GM23338 (cell line): ENCODE results near the gene GTPBP4. TPM values are rescaled to one million over a fixed set of nuclear protein-coding genes. Genes with fewer than 3 reads are reported as not detected.
A peak's percentile ranks its signal among the peaks of the same experiment; 100 is the strongest.

Experiments
- ATAC-seq: fragments of 200-7000 bp; cut with Tn5 transposase; 3 replicates; pipeline ENCODE4 v1.9.1; 2020
- DNase-seq: peaks from one replicate; pipeline ENCODE4 v3.0.0-alpha.2; 2015; ENCODE audit warnings: low spot score
- H2AFZ ChIP-seq: fragments of 200-600 bp; sonication (generic); 2 replicates; pipeline ENCODE4 v1.8.0; 2016; ENCODE audit warnings: antibody characterized with exemption, mild to moderate bottlenecking, moderate library complexity
- H3F3A ChIP-seq: fragments of 200-600 bp; sonication (generic); replicated peaks from 2 replicates; pipeline ENCODE4 v1.8.0; 2017; ENCODE audit warnings: antibody characterized with exemption, mixed run types, low read depth
- H3K27ac ChIP-seq: fragments of 200-600 bp; sonication (generic); 2 replicates; pipeline ENCODE4 v1.6.1; 2016; ENCODE audit warnings: low read depth
- H3K27me3 ChIP-seq: fragments of 200-600 bp; sonication (generic); 2 replicates; pipeline ENCODE4 v1.8.0; 2016; ENCODE audit warnings: mild to moderate bottlenecking, mixed run types, moderate library complexity; ENCODE audit not compliant: insufficient read depth
- H3K36me3 ChIP-seq: fragments of 200-600 bp; sonication (generic); 2 replicates; pipeline ENCODE4 v1.8.0; 2016; ENCODE audit warnings: mild to moderate bottlenecking; ENCODE audit not compliant: insufficient read depth
- H3K4me1 ChIP-seq: fragments of 200-600 bp; sonication (generic); 2 replicates; pipeline ENCODE4 v1.8.0; 2016; ENCODE audit warnings: mild to moderate bottlenecking, moderate library complexity; ENCODE audit not compliant: insufficient read depth
- H3K4me2 ChIP-seq: fragments of 200-600 bp; sonication (generic); 2 replicates; pipeline ENCODE4 v1.7.1; 2017; ENCODE audit warnings: mixed run types
- H3K4me3 ChIP-seq: fragments of 200-600 bp; sonication (generic); 2 replicates; pipeline ENCODE4 v1.6.1; 2016; ENCODE audit warnings: mixed run types
- H3K79me2 ChIP-seq: fragments of 200-600 bp; sonication (generic); replicated peaks from 2 replicates; pipeline ENCODE4 v1.8.0; 2017; ENCODE audit warnings: mild to moderate bottlenecking; ENCODE audit not compliant: insufficient read depth
- H3K9me2 ChIP-seq: fragments of 200-600 bp; sonication (generic); 2 replicates; pipeline ENCODE4 v1.8.0; 2017; ENCODE audit not compliant: insufficient read depth
- H4K20me1 ChIP-seq: fragments of 200-600 bp; sonication (generic); replicated peaks from 2 replicates; pipeline ENCODE4 v1.8.0; 2017; ENCODE audit warnings: mild to moderate bottlenecking; ENCODE audit not compliant: insufficient read depth
- H3K27ac Mint-ChIP-seq: 2 replicates; pipeline ENCODE4 v1.8.0; 2020; ENCODE audit warnings: inconsistent platforms, mild to moderate bottlenecking, moderate library complexity, mixed read lengths
- H3K27me3 Mint-ChIP-seq: 3 replicates; pipeline ENCODE4 v1.8.0; 2022; ENCODE audit warnings: low read depth, mild to moderate bottlenecking, moderate library complexity, mixed read lengths, inconsistent platforms; ENCODE audit not compliant: insufficient read depth, poor library complexity
- H3K36me3 Mint-ChIP-seq: 3 replicates; pipeline ENCODE4 v1.8.0; 2021; ENCODE audit warnings: low read depth, mild to moderate bottlenecking, inconsistent platforms, moderate library complexity, mixed read lengths
- H3K4me1 Mint-ChIP-seq: 3 replicates; pipeline ENCODE4 v1.8.0; 2020; ENCODE audit warnings: mild to moderate bottlenecking, inconsistent platforms, mixed read lengths
- H3K4me3 Mint-ChIP-seq: 3 replicates; pipeline ENCODE4 v1.8.0; 2021; ENCODE audit warnings: moderate library complexity, mild to moderate bottlenecking, inconsistent platforms, mixed read lengths
- H3K9me3 Mint-ChIP-seq: 3 replicates; pipeline ENCODE4 v1.8.0; 2020; ENCODE audit warnings: moderate library complexity, mild to moderate bottlenecking, inconsistent platforms, mixed read lengths
- CREB1 ChIP-seq: fragments of 250-450 bp; sonication (Bioruptor Pico); IDR thresholded peaks from 2 replicates; pipeline ENCODE4 v1.5.0; 2020; ENCODE audit warnings: low read depth, mild to moderate bottlenecking, moderate library complexity
- EZH2 ChIP-seq: fragments of 200-600 bp; sonication (generic); IDR thresholded peaks from one replicate; pipeline ENCODE4 v1.8.0; 2017; ENCODE audit warnings: antibody characterized with exemption, mild to moderate bottlenecking, low read depth; ENCODE audit not compliant: unreplicated experiment
- EZH2phosphoT487 ChIP-seq: fragments of 200-600 bp; sonication (generic); IDR thresholded peaks from one replicate; pipeline ENCODE4 v1.8.1; 2018; ENCODE audit warnings: antibody characterized with exemption; ENCODE audit not compliant: unreplicated experiment
- JUNB ChIP-seq: IDR thresholded peaks from one replicate; pipeline ENCODE4 v1.6.1; 2016; ENCODE audit warnings: antibody characterized with exemption; ENCODE audit not compliant: unreplicated experiment
- NANOG ChIP-seq: IDR thresholded peaks from 2 replicates; pipeline ENCODE4 v1.6.1; 2016; ENCODE audit warnings: antibody characterized with exemption, borderline replicate concordance
- POLR2AphosphoS5 ChIP-seq: IDR thresholded peaks from 2 replicates; pipeline ENCODE4 v1.6.1; 2016; ENCODE audit warnings: antibody characterized with exemption, low read depth
- STAT1 ChIP-seq: IDR thresholded peaks from one replicate; pipeline ENCODE4 v1.6.1; 2016; ENCODE audit warnings: antibody characterized with exemption; ENCODE audit not compliant: unreplicated experiment
- ZNF114 ChIP-seq: fragments of 250-450 bp; sonication (Bioruptor Pico); IDR thresholded peaks from 2 replicates; pipeline ENCODE4 v1.5.0; 2020; ENCODE audit warnings: mild to moderate bottlenecking, moderate library complexity
- ZNF331 ChIP-seq: fragments of 250-450 bp; sonication (Bioruptor Pico); IDR thresholded peaks from 2 replicates; pipeline ENCODE4 v1.5.0; 2020; ENCODE audit warnings: low read depth, mild to moderate bottlenecking, moderate library complexity
- polyA plus RNA-seq: library from polyadenylated mRNA; unstranded; fragments of >200 nt; fragmentation: Nextera tagmentation; extraction: Ambion mirVana; gene quantifications from 2 replicates; pipeline ENCODE4 v1.2.1, GENCODE V29; 2016
- total RNA-seq: library from RNA; depleted of rRNA; stranded (reverse); fragments of >200 nt; shearing (Covaris generic); gene quantifications from 2 replicates; pipeline ENCODE4 v1.2.3, GENCODE V29; 2014
- TF ChIP-seq, protein P1 (sequence below): fragments of 250-450 bp; sonication (Bioruptor Pico); IDR thresholded peaks from 2 replicates; pipeline ENCODE4 v1.5.0; 2020; ENCODE audit warnings: mild to moderate bottlenecking, moderate library complexity
- TF ChIP-seq, protein P2 (sequence below), 2 experiments: fragments of 200-600 bp in 1 of 2; sonication (generic) in 1 of 2; conservative IDR thresholded peaks; 2 replicates each; pipeline versions ENCODE4 v1.5.1 to v1.6.1; 2016 to 2017; ENCODE audit warnings: antibody characterized with exemption in 2 of 2, low read depth in 2 of 2, mild to moderate bottlenecking in 2 of 2, moderate library complexity in 1 of 2
- TF ChIP-seq, protein P3 (sequence below): IDR thresholded peaks from one replicate; pipeline ENCODE4 v1.6.1; 2018; ENCODE audit warnings: antibody characterized with exemption; ENCODE audit not compliant: unreplicated experiment
- TF ChIP-seq, protein P4 (sequence below): IDR thresholded peaks from 2 replicates; pipeline ENCODE4 v1.6.1; 2016; ENCODE audit warnings: antibody characterized with exemption

The GTPBP4 gene
- total and polyA plus RNA-seq, 2 experiments from 2014 or later, result 56.5 to 62.6 TPM

DNA sequence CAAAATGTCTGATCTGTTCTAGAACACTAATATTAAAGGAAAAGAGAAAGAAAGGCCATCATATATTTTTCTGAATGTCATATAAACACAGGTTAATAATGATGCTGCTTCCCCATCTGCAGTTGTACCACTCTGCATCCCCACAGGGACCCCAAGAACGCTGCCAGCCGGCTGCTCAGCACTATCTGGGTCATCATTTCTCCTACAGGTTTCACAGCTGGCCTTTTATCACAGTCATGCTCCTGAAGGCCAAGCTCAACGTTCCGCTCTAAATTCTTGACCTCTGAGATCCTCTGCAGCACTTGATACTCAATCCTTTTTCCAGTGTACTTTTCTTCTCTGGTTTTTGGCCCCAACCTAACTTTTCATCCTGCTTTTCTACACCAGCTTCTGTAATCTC lies 55.9 kb downstream of the GTPBP4 start:
- Mint-ChIP-seq H3K27me3 (peaks cover 17% of the 10 kb centered on the region), H3K27ac (peak overlapping the region; percentile 15; the same call in 1 of the 2 replicates), H3K4me3 (no peak overlapping the region), H3K4me1 (peaks cover 21% of the 10 kb centered on the region), H3K36me3 (peaks cover 53% of the 10 kb centered on the region), H3K9me3 (no peaks in the 10 kb centered on the region)
- Histone ChIP-seq H3K4me3 (no peak overlapping the region), H3K36me3 (peaks cover 51% of the 10 kb centered on the region), H3K27ac (peak overlapping the region; percentile 51), H3K9me2 (no peaks in the 10 kb centered on the region), H2AFZ (no peak overlapping the region), H3K27me3 (no peaks in the 10 kb centered on the region), H3F3A (peaks cover 36% of the 10 kb centered on the region), H4K20me1 (peaks cover 42% of the 10 kb centered on the region), H3K4me1 (peaks cover 16% of the 10 kb centered on the region), H3K4me2 (peak overlapping the region; percentile 70; the same call in 1 of the 2 replicates), H3K79me2 (peaks cover 47% of the 10 kb centered on the region)
- no peak for ATAC-seq
- TF ChIP-seq EZH2phosphoT487, result no peak
- TF ChIP-seq, protein P1, sequence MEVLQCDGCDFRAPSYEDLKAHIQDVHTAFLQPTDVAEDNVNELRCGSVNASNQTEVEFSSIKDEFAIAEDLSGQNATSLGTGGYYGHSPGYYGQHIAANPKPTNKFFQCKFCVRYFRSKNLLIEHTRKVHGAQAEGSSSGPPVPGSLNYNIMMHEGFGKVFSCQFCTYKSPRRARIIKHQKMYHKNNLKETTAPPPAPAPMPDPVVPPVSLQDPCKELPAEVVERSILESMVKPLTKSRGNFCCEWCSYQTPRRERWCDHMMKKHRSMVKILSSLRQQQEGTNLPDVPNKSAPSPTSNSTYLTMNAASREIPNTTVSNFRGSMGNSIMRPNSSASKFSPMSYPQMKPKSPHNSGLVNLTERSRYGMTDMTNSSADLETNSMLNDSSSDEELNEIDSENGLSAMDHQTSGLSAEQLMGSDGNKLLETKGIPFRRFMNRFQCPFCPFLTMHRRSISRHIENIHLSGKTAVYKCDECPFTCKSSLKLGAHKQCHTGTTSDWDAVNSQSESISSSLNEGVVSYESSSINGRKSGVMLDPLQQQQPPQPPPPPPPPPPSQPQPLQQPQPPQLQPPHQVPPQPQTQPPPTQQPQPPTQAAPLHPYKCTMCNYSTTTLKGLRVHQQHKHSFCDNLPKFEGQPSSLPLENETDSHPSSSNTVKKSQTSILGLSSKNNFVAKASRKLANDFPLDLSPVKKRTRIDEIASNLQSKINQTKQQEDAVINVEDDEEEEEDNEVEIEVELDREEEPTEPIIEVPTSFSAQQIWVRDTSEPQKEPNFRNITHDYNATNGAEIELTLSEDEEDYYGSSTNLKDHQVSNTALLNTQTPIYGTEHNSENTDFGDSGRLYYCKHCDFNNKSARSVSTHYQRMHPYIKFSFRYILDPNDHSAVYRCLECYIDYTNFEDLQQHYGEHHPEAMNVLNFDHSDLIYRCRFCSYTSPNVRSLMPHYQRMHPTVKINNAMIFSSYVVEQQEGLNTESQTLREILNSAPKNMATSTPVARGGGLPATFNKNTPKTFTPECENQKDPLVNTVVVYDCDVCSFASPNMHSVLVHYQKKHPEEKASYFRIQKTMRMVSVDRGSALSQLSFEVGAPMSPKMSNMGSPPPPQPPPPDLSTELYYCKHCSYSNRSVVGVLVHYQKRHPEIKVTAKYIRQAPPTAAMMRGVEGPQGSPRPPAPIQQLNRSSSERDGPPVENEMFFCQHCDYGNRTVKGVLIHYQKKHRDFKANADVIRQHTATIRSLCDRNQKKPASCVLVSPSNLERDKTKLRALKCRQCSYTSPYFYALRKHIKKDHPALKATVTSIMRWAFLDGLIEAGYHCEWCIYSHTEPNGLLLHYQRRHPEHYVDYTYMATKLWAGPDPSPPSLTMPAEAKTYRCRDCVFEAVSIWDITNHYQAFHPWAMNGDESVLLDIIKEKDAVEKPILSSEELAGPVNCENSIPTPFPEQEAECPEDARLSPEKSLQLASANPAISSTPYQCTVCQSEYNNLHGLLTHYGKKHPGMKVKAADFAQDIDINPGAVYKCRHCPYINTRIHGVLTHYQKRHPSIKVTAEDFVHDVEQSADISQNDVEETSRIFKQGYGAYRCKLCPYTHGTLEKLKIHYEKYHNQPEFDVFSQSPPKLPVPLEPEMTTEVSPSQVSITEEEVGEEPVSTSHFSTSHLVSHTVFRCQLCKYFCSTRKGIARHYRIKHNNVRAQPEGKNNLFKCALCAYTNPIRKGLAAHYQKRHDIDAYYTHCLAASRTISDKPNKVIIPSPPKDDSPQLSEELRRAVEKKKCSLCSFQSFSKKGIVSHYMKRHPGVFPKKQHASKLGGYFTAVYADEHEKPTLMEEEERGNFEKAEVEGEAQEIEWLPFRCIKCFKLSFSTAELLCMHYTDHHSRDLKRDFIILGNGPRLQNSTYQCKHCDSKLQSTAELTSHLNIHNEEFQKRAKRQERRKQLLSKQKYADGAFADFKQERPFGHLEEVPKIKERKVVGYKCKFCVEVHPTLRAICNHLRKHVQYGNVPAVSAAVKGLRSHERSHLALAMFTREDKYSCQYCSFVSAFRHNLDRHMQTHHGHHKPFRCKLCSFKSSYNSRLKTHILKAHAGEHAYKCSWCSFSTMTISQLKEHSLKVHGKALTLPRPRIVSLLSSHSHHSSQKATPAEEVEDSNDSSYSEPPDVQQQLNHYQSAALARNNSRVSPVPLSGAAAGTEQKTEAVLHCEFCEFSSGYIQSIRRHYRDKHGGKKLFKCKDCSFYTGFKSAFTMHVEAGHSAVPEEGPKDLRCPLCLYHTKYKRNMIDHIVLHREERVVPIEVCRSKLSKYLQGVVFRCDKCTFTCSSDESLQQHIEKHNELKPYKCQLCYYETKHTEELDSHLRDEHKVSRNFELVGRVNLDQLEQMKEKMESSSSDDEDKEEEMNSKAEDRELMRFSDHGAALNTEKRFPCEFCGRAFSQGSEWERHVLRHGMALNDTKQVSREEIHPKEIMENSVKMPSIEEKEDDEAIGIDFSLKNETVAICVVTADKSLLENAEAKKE (CRISPR knock-in tag), result no peak
- TF ChIP-seq JUNB, result no peak
- no peak for TF ChIP-seq ZNF331 (CRISPR knock-in tag)
- TF ChIP-seq ZNF114, result no peak
- TF ChIP-seq, protein P2, sequence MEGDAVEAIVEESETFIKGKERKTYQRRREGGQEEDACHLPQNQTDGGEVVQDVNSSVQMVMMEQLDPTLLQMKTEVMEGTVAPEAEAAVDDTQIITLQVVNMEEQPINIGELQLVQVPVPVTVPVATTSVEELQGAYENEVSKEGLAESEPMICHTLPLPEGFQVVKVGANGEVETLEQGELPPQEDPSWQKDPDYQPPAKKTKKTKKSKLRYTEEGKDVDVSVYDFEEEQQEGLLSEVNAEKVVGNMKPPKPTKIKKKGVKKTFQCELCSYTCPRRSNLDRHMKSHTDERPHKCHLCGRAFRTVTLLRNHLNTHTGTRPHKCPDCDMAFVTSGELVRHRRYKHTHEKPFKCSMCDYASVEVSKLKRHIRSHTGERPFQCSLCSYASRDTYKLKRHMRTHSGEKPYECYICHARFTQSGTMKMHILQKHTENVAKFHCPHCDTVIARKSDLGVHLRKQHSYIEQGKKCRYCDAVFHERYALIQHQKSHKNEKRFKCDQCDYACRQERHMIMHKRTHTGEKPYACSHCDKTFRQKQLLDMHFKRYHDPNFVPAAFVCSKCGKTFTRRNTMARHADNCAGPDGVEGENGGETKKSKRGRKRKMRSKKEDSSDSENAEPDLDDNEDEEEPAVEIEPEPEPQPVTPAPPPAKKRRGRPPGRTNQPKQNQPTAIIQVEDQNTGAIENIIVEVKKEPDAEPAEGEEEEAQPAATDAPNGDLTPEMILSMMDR (conservative IDR thresholded peaks at IDR 0.05; ENCODE audit: low read depth in 2 of 2), result no peak
- no peak for TF ChIP-seq CREB1 (CRISPR knock-in tag)
- TF ChIP-seq EZH2, result no peak
- TF ChIP-seq POLR2AphosphoS5, result no peak
- TF ChIP-seq, protein P3, sequence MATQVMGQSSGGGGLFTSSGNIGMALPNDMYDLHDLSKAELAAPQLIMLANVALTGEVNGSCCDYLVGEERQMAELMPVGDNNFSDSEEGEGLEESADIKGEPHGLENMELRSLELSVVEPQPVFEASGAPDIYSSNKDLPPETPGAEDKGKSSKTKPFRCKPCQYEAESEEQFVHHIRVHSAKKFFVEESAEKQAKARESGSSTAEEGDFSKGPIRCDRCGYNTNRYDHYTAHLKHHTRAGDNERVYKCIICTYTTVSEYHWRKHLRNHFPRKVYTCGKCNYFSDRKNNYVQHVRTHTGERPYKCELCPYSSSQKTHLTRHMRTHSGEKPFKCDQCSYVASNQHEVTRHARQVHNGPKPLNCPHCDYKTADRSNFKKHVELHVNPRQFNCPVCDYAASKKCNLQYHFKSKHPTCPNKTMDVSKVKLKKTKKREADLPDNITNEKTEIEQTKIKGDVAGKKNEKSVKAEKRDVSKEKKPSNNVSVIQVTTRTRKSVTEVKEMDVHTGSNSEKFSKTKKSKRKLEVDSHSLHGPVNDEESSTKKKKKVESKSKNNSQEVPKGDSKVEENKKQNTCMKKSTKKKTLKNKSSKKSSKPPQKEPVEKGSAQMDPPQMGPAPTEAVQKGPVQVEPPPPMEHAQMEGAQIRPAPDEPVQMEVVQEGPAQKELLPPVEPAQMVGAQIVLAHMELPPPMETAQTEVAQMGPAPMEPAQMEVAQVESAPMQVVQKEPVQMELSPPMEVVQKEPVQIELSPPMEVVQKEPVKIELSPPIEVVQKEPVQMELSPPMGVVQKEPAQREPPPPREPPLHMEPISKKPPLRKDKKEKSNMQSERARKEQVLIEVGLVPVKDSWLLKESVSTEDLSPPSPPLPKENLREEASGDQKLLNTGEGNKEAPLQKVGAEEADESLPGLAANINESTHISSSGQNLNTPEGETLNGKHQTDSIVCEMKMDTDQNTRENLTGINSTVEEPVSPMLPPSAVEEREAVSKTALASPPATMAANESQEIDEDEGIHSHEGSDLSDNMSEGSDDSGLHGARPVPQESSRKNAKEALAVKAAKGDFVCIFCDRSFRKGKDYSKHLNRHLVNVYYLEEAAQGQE, result no peak
- TF ChIP-seq NANOG, result no peak
- TF ChIP-seq STAT1, result no peak
- TF ChIP-seq, protein P4, sequence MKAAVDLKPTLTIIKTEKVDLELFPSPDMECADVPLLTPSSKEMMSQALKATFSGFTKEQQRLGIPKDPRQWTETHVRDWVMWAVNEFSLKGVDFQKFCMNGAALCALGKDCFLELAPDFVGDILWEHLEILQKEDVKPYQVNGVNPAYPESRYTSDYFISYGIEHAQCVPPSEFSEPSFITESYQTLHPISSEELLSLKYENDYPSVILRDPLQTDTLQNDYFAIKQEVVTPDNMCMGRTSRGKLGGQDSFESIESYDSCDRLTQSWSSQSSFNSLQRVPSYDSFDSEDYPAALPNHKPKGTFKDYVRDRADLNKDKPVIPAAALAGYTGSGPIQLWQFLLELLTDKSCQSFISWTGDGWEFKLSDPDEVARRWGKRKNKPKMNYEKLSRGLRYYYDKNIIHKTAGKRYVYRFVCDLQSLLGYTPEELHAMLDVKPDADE, result no peak
- DNase-seq, result no peak
